Spleen (tissue), 7 donors: ENCODE data around the gene CRB1.

Source experiments
- POLR2A ChIP-seq, 3 donors: fragments of 450-650 bp; IDR thresholded peaks; one replicate each; pipeline ENCODE4 v1.5.1; 2017; ENCODE audit warnings: antibody characterized with exemption in 3 of 3, mild to moderate bottlenecking in 1 of 3
- TF ChIP-seq, protein P1 (sequence below), 11 experiments: fragments of 200-600 bp in 7 of 11; fragments of 450-650 bp in 4 of 11; sonication (generic) in 4 of 11; IDR thresholded peaks in 8 of 11; conservative IDR thresholded peaks in 3 of 11; 1 replicate in 7 of 11; 2 replicates in 4 of 11; pipeline versions ENCODE4 v1.4.0 to v1.8.0; 2016 to 2021; ENCODE audit warnings: antibody characterized with exemption in 11 of 11, inconsistent platforms in 4 of 11, mild to moderate bottlenecking in 1 of 11
- donor health status: DM: no; HTN: no; CAD: no; lungs with moderate emphysema.
- donor health status: DM: no; HTN: no; CAD: no.
- donor health status: DM: no; HTN: no; CAD: no.

DNA sequence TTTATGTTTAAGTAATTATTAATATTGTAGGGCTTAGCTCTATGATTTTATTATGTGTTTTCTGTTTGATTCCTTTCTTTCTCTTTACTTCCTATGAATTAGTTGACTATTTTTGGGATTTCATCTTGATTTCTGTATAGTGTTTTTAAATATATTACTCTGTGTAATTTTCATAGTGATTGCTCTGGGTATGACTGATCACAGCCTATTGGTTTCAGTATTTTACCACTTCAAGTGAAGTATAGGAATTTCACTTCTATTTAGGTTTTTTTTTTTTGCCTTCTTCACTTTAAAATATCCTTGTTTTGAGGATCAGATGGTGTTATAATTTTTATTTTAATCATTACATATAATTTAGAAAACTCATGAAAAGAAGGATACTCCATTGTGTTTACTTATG lies 94.8 kb downstream of the CRB1 start:
- TF ChIP-seq, protein P1, sequence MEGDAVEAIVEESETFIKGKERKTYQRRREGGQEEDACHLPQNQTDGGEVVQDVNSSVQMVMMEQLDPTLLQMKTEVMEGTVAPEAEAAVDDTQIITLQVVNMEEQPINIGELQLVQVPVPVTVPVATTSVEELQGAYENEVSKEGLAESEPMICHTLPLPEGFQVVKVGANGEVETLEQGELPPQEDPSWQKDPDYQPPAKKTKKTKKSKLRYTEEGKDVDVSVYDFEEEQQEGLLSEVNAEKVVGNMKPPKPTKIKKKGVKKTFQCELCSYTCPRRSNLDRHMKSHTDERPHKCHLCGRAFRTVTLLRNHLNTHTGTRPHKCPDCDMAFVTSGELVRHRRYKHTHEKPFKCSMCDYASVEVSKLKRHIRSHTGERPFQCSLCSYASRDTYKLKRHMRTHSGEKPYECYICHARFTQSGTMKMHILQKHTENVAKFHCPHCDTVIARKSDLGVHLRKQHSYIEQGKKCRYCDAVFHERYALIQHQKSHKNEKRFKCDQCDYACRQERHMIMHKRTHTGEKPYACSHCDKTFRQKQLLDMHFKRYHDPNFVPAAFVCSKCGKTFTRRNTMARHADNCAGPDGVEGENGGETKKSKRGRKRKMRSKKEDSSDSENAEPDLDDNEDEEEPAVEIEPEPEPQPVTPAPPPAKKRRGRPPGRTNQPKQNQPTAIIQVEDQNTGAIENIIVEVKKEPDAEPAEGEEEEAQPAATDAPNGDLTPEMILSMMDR (IDR thresholded peaks at IDR 0.05 in 8 of 11, conservative IDR thresholded peaks at IDR 0.05 in 3 of 11), result no peak
- TF ChIP-seq POLR2A (IDR thresholded peaks at IDR 0.05), result no peak
